LNCaP clone FGC (cell line): Measurements from ENCODE around the gene GRIK4.

Experiments used
- DNase-seq: peaks from one replicate; pipeline ENCODE4 v3.0.0-alpha.2; 2011; ENCODE audit warnings: low read depth
- H3K4me3 ChIP-seq: 2 replicates; pipeline ENCODE4 v1.5.1; 2011; ENCODE audit warnings: mild to moderate bottlenecking, low read depth, low read length, control low read depth
- CTCF ChIP-seq: IDR thresholded peaks from 2 replicates; pipeline ENCODE4 v1.5.1; 2012; ENCODE audit warnings: mild to moderate bottlenecking; ENCODE audit not compliant: control insufficient read depth, insufficient read depth; ENCODE audit errors: extremely low read depth

Gene GRIK4

DNA sequence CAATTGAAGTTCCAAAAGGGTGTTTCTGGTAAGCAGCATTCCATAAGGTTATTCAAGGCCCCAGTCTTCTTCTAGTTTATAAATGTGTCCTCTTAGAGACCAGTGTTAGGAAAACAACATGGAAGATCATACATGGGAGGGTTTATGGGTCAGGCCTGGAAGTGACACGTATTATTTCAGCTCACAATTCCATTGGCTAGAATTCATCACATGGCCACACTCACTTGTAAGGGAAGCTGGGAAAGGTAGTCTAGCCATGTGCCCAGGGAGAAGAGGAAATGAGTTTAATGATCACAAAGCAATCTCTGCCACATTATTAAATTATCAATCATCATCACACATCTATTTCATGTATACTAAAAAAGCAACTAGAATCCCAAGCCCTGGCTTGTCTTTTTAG lies 330.6 kb downstream of the GRIK4 start:
- TF ChIP-seq CTCF, result no peak
- H3K4me3 ChIP-seq, result no peak overlapping the region
- no peak for DNase-seq

GRCh38 chr11:120853435-120853834 lies 341.9 kb downstream of the GRIK4 start:
- no peak for DNase-seq
- no peak for TF ChIP-seq CTCF
- no peak overlapping the region for H3K4me3 ChIP-seq

GRCh38 chr11:120854988-120855387 lies 343.4 kb downstream of the GRIK4 start:
- no peak for DNase-seq
- no peak for TF ChIP-seq CTCF
- H3K4me3 ChIP-seq, result no peak overlapping the region

- no peak for DNase-seq
- TF ChIP-seq CTCF, result no peak
- no peak overlapping the region for H3K4me3 ChIP-seq
Measured at GRCh38 chr11:120857508-120857907, 346.0 kb downstream of the GRIK4 start.

DNA sequence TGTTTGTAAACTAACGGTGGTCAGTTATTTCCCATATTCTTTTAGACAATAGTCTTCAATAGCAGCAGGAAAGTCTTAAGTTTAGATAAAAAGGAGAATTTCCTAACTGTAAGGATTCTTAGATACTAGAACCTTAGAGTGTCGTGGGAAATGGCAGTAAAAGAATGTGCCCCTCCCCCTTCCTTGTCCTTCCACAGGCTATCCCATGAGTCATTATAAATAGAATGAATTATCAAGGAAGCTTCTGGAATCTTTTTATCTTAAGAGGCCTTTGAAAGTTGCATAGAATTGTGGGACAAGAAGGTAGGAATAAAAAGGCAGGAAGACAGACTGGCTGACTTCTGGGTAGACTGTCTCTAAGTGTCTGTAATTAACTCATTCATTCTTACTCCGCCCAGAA lies 347.2 kb downstream of the GRIK4 start:
- no peak for DNase-seq
- no peak for TF ChIP-seq CTCF

DNA sequence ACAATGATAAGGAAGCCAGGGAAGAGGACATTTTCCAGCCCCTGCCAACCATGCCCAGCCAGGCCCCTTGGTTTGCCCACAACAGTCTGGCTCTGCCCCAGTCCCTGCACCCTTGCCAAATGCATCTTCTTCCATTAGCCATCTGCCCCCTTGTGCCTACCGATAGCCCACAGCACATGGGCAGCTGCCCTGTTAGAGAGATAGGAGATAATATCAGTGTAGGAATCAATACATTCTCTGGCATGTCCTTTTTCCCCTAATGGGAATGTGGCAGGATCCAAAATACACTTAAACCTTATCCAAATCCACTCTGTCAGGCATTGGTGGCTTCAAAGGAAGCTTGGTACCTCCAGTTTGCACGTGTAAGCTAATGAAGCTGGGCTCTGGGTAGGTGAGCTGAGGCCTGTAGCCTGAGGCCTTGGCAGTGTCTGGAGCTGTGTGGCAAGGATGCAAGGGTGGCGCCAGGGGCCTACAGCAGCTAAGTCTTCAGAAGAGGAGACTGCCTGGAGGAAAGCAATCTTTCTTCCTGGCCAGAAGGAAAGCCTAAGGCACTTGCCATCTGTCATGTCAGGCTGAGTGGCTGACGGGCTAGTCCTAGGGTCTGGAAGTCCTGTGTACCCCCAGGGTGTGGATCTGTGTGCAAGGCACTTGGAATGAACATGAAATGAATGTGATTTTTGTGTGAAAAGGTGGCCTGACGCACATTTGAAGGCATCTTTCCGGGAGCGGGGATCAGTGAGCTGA lies 348.2 kb downstream of the GRIK4 start:
- no peak for TF ChIP-seq CTCF
- DNase-seq, result no peak
- H3K4me3 ChIP-seq, result no peak overlapping the region

More for the DNA sequence above, 347.2 kb downstream of the GRIK4 start:
- H3K4me3 ChIP-seq, result no peak overlapping the region

DNA sequence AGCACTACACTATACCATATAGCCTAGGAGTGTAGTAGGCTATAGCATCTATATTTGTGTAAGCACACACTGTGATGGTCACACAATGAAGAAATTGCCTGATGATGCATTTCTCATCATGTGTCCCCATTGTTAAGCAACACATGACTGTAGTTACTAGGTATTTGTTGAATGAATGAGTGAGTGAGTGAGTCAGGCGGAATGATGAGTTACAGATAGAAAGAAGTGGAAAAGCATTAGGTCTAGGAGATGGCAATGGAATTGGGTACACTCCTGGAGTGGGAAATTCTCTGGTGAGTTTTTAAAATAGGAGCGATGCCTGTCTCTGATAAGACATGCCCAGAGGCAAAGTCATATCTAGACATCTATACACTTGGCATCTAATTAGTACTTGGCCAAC lies 351.8 kb downstream of the GRIK4 start:
- no peak overlapping the region for H3K4me3 ChIP-seq
- no peak for TF ChIP-seq CTCF
- no peak for DNase-seq
